ENCODE measurements around the gene SEC62.

GRCh38 chr3:170003881-170004356, 37.3 kb downstream of the SEC62 start:
- no peak for TF ChIP-seq ZBTB7A (IDR thresholded peaks at IDR 0.05; ENCODE audit: low read depth)
- TF ChIP-seq TCF12 (IDR thresholded peaks at IDR 0.05; ENCODE audit: low read depth), result no peak
- no peak for TF ChIP-seq MAX (IDR thresholded peaks at IDR 0.05)
- TF ChIP-seq TAF1 (IDR thresholded peaks at IDR 0.05; ENCODE audit: low read depth), result no peak
- no peak for TF ChIP-seq TEAD4 (IDR thresholded peaks at IDR 0.05)
- TF ChIP-seq EP300 (IDR thresholded peaks at IDR 0.05; ENCODE audit: borderline replicate concordance), result no peak
- TF ChIP-seq NFIC (IDR thresholded peaks at IDR 0.05), result no peak
- no peak for TF ChIP-seq YY1 (IDR thresholded peaks at IDR 0.05; ENCODE audit: low read depth)
- no peak for TF ChIP-seq RAD21 (IDR thresholded peaks at IDR 0.05; ENCODE audit: low read depth)
- no peak for TF ChIP-seq FOXM1 (IDR thresholded peaks at IDR 0.05; ENCODE audit: borderline replicate concordance, low read depth)
- TF ChIP-seq, protein P1, sequence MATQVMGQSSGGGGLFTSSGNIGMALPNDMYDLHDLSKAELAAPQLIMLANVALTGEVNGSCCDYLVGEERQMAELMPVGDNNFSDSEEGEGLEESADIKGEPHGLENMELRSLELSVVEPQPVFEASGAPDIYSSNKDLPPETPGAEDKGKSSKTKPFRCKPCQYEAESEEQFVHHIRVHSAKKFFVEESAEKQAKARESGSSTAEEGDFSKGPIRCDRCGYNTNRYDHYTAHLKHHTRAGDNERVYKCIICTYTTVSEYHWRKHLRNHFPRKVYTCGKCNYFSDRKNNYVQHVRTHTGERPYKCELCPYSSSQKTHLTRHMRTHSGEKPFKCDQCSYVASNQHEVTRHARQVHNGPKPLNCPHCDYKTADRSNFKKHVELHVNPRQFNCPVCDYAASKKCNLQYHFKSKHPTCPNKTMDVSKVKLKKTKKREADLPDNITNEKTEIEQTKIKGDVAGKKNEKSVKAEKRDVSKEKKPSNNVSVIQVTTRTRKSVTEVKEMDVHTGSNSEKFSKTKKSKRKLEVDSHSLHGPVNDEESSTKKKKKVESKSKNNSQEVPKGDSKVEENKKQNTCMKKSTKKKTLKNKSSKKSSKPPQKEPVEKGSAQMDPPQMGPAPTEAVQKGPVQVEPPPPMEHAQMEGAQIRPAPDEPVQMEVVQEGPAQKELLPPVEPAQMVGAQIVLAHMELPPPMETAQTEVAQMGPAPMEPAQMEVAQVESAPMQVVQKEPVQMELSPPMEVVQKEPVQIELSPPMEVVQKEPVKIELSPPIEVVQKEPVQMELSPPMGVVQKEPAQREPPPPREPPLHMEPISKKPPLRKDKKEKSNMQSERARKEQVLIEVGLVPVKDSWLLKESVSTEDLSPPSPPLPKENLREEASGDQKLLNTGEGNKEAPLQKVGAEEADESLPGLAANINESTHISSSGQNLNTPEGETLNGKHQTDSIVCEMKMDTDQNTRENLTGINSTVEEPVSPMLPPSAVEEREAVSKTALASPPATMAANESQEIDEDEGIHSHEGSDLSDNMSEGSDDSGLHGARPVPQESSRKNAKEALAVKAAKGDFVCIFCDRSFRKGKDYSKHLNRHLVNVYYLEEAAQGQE (IDR thresholded peaks at IDR 0.05; ENCODE audit: low read depth), result no peak
- TF ChIP-seq, protein P2, sequence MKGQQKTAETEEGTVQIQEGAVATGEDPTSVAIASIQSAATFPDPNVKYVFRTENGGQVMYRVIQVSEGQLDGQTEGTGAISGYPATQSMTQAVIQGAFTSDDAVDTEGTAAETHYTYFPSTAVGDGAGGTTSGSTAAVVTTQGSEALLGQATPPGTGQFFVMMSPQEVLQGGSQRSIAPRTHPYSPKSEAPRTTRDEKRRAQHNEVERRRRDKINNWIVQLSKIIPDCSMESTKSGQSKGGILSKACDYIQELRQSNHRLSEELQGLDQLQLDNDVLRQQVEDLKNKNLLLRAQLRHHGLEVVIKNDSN (IDR thresholded peaks at IDR 0.05), result no peak
- TF ChIP-seq EGR1 (IDR thresholded peaks at IDR 0.05), result no peak

Data from Ishikawa (cell line).